ENCODE data around the gene ARHGEF10L.

ARHGEF10L gene

DNA sequence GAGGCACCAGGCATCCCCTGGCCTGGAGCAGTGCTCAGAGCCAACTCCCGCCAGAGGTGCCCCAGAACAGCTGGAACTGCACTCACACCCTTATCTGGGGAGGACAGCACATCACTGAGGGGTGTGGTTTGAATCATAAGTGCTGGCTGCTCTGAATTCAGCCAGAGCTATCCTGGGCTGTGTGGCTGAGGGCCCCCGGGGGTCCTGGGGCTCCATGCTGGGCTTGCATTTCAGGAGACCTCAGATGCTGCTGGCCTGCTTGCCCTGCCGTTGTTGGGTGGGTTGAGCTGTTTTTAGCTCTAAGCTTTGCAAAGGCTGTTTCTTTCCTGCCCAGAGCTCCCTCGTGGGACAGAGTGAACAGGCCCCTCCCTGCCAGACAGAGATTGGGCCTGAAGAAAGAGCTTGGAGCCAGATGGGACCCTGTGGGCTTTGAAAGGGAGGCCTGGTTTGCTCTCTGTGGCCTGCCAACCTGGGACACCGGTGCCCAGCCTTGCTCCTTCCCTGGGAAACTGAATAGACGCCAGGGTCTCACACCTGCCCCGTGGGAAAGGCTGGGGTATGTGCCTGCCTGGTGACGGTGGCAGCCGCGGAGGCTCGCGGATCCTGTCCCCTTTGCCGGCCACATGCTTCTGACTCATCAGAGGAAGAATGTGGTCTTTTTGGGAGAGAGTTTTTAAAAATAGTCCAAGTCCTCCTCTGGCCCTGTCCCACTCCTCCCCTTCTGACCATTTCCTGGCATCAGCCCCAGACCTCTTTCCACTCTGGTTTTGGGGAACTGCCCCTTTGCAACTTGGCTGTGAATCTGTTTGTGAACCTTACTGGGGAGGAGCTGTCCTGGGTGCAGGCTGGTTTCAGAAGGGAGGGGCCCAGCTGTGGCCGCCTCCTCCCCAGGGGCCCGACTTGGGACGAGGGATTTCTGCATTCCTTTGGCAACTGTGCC, 30.0 kb downstream of the ARHGEF10L start:
- no peak for DNase-seq

DNA sequence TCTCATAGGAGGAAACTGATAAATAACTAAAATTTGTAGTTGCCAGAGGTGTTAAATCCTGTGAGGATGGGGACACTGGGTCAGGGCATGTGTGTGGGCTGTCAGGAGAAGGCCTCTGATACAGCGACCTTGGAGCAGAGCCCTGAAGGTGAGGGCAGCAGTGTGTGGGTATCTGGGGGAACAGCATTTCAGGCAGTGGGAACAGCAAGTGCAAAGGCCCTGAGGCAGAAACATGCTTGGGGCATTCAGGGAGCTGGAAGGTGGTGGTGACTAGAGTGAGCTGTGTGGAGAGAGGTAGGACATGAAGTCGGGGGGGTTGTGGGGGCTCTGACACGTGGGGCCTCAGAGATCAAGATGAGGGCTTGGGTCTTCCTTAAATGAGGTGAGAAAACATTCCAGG, 30.7 kb downstream of the ARHGEF10L start:
- DNase-seq, result no peak

DNA sequence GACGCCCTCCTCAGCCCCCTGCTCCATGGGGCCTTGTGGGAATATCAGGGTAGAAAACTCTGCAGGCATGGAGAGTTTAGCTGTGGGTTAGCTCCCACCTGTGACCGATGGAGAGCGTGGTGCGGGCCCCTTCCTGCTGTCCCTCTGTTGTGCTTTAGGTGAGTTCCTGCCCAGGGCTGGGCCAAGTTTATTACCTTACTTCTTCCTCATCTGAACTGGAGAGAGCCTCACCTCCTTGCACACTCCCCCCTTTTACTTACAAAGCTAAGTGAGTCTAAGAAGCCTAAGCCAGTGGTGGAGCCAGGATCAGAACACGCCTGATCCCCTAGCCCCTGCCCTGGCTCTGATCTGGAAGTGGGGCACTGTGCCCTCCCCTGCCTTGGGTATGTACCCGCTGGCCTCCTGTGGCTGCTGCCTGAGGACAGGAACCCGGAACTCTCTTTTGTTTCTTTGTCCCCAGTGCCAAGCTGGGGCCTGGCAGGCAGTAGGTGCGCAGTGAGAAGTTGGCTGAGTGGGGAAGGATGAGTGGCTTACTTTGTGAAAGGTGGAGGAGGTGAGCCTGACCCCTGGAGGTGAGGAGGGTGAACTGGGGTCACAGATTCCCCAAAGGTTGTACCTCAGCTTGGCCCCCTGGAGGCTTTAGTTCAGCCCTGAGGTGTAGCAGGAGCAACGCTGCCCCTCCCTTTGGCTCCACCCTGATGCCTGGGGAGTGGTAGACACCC, 32.9 kb downstream of the ARHGEF10L start:
- no peak for DNase-seq

DNA sequence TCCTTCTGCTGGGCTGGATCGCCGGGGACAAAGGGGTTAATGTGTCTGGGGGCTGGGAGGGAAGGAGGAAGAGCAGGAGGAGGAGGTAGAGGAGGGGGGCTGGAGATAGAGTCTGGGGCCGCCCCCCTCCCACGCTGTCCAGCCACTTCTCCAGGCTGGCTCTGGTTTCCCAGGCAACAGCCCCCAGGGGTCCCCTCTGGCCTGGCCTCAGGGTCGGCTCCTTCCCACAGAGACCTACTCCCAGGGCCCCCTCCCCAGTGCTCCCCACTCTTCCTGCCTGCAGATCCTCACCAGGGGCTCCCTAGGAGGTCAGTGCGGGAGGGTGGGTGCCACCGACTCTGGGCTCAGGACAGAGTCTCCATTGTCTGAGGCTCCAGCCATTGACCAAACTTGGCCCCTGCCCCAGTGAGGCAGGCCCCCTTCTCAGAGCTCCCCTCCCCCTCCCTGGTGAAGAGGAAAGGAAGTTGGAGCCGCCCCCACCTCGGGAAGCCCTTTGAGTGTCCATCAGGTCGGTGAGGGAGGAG, 34.1 kb downstream of the ARHGEF10L start:
- no peak for DNase-seq

DNA sequence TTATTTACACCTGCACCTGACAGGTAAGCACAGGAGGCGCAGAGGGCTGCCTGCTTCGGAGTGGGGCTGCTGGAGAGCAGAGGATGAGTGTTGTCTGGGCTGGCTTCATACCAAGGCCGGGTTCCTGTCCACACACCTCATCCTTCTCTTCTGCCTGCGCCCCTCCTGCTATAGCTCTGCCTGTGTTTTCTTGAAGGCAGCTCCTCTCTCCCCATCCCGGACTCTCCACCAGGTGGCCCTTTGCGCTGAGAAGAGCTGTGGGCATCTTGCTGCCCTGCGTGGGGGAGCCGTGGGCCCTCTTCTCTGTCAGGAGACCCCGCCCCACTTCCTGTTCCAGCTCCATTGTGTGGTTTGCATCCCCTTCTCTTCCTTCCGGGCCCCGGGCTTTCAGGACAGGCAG, 35.0 kb downstream of the ARHGEF10L start:
- no peak for DNase-seq

DNA sequence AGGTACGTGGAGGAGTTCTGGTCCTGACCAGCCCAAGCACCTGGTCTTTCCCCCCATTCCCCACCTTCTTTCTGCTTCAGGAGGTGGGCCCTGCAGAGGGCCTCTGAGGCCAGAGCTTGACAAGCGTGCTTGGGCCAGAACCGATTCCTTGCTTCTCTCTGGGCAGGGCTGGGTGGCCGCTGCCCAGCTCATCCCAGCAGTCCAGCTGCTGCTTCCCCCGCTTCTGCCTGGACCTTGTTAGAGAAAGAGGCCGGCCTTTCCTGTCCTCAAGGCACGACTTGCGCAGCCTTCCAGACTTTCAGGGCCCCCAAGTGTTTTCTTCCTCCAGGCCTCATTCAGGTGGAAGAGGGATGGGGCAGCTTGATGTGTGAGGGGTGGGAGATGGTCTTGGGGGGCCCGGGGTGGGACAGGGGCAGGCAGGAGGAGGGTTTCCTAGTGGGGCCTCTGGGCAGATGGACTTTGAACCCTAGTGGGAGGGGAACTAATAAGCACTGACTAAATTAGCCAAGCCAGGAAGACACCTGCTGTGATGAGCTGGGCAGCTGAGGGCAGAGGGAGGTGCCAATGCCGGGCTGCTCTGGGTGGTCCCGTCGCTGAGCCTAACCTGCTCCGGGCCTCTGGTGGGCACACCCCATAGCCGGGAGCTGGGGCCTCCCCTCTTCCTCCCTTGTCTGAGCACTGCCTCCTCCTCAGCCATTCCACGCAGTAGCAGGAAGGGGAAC, 36.5 kb downstream of the ARHGEF10L start:
- no peak for DNase-seq

DNA sequence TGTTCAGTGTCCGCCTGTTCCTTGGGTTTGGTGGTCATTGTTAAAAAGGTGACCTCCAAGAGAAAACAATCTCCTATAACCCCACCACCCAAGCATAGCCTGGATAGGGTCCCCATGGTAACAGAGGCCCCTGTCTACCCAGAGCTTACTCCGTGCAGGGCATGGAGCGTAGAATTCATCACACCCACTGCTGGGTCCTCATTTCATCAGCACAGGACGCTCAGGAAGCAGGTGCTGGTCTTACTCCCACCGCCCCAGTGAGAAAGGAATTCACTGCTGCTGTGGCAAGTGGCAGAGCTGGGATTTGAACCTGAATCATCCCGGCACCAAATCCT, 37.0 kb downstream of the ARHGEF10L start:
- DNase-seq, result no peak

DNA sequence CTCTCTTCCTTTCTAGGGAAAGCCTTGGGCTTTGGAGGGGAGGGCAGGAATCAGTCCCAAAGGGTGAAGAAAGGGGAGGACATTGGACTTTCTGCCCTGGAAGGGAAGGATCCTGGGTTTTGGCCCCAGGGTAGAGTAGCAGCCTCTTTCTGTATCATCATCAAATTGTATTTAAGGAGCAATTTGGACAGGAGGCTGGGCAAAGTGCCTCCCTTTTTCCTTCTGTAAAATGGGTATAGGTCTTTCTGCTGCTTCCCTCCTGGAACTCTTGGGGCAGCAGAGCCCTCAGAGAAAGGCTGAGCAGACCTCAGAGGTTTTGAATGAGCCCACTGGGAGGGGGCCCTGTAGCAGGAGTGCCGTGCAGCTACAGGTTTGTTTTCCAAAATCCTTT, 38.4 kb downstream of the ARHGEF10L start:
- no peak for DNase-seq

DNA sequence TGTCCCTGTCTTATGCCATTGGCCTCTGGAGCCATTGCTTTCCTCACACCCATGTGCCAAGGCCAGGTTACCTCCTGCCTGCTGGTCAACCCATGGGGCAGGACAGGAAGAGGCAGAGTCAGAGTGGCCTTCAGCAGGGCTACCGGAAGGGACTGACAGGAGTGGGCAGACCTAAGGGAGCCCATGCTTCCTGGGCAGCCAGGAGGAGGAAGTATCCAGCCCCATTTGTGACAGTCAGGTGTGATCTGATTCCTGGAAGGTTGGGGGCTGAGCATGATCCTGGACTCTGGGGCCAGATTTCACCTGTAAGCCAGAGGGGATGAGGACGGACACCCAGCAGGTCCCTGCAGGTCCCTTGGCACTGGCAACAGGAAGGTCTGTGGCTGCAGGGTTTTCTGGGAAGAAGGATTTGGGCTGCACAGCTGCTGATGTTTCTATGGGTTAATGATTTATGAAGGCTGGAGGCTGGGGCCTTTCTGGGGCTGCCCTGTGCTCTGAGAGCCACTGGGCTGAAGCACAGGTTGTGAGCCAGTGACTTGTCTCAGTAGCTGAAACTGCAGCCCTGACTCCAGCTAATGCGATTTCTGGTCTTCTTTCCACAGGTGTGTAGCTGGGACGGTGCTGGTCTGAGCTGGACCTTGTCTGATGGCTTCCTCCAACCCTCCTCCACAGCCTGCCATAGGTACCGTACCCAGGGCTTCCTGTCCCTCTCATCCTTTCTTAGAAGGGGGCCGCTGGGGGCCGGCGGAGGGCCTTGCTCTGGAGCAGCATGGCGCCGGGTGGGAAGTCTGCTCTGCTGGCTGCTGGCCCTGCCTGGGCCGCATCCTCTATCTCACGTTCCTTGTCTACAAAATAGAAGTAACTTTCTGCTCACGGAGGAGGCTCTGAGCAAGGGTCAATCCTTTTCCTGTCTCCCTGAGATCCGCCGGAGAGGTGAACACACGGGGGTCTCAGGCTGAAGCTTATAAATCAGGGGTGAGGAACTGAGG, 40.7 kb downstream of the ARHGEF10L start:
- DNase-seq, result no peak

DNA sequence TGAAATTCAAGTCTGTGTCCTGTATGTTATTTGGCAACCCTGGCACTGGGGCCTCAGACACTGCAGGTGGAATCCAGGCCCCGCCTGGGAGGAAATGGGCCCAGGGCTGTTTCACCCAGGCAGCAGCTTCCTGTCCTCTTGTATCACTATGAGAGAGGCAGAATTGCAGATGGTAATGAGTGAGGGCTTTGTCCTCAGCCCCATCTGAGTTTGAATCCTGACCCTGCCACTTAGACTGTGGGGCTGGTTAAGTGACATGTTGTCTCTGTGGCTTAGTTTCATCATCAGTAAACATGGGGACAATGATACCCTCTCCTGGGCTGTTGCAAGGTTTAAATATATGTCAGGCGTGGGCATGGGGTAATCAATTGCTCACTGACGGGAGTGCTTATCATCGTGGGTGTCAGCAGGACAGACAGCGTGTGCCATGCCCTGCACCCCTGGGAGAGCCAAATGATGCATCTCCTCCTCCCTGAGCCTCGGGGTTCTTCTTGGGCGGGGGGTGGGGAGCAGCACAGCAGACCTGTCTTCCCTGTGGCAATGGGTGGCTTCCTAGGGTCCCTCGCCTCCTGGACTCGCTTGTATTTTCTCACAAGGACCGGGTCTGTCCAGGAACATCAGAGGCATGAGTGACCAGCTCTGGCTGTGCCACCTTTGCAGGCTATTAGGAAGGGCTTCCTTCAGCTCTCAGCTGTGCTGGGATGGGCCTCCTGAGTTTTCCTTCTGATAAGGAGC, 42.1 kb downstream of the ARHGEF10L start:
- DNase-seq, result no peak

DNA sequence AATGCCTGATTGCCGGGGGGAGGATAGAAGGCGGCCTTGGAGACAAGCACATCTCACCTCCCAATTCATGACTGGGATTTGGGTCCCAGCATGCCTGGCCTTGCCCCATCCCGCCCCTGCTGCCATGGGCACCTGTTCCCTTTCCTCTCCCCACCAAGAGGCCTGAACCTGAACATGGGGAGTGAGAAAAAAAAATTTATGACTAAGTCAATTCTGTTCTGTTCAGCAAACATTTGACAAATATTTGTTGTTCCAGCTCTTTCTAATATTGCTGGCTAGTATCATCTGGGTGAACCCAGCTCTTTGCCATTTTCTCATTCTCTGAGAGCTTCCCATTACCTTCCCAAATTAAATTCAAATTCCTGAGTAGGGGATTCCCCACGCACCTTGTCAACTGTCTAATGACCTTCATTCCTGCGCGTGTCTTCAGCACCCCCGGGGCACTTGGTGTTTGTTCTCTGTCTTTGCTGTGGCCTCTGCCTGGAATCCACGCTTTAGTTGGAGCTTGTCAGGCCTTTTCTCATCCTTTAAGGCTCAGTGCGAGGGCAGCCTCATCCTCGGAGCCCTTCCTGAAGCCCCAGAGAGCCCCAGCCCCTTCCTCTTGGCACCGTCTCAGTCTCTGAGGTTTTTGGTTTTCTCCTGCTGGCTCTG, 42.8 kb downstream of the ARHGEF10L start:
- no peak for DNase-seq

DNA sequence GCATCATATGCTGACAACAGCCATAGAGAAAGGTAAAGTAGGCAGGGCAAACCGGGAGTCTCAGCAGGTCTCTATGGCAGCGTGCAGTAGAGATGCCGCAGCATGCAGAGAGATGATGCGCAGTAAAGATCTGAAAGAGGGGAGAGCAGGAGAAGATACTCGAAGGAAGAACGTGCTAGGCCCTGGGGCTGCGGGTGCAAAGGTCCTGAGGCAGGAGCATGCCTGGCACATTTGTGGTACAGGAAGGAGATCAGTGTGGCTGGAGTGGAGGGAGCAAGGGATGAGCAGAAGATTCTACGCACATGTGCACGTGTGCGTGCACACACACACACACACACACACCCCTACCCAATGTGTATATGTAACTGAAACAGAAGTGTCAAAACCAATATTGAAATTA, 45.0 kb downstream of the ARHGEF10L start:
- no peak for DNase-seq

DNA sequence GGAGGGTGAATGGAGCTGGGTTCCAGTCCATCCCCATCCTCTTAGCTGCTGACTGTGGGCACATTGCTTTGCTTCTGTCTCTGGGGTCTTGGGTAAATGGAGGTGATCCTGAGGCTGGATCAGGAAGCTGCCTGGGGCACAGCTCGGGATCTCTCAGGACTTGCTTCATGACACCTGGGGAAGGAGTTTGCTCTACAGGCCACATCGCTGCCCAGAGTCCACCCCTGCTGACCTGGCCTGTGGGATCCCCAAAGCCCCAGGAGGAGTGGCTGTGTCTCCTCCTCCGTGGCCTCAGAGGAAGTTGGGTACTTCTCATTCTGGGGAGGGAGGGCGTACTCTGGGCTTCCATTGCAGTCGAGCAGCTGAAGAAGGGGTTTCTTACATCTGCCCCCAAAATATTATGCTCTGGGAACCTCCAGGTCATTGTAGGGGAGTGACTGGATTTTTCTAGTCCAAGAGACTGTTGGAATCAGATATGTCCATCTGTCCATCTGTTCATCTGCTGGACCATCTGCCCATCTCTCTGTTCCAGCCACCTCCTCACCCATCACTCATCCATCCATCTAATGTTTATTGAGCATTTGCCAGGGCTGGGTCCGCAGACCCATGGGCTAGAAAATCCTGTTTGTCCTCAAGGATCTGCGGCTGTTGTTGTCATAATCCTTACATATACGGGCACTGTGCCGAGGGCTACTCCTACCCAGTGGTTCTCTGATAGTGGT, 45.9 kb downstream of the ARHGEF10L start:
- no peak for DNase-seq

DNA sequence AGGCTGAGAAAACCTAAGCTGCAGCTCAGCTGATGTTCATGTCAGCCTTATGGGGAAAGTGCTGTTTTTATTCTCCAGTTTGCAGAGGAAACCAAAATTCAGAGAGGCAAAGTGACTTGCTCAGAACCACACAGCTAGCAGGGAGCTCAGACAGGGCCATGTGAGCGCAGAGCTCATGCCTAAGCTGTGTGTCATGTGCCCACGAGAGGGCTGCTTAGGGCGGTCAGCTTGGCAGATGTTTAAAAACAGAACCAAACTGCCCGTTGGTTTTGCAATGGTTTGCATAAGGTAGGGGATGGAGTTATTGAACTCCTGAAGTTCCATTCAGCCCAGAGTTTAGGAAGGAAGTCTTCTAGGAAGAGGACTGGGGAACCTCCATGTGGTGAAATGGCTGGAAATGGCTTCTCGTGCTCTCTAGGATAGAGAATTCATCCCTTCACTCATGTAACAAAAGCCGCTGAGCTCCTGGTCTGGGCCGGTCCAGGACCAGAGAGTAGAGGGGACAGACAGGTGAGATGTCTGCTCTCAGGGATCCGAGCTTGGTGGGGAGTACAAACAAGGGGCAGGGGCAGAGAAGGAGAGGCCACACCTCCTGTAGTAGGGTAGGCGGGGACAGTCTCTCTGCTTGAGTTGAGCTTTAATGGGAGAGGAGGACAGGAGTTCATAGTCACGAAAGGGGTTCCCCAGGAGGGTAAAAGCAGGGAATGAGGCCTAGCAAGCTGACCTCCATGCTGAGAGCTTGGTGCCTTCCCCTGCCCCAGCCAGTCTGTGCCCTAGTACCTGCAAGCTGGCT, 46.9 kb downstream of the ARHGEF10L start:
- DNase-seq, result no peak

DNA sequence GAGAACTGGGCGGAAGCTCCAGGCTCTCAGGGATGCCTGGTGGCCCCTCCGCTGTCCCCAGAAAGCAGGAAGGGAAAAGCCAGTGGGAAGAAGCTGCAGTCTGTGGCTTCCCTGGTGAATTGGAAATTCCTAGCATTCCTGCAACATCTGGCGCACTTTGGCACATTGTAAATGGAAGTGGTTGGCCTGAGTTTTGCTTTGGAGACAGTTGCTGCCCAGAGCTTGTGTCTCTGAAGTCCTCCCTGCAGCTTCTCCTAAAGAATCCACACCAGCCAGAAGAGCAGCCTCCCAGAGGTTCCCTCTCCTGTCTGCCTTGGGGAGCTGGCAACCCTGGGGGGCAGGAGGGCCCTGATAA, 48.2 kb downstream of the ARHGEF10L start:
- no peak for DNase-seq

DNA sequence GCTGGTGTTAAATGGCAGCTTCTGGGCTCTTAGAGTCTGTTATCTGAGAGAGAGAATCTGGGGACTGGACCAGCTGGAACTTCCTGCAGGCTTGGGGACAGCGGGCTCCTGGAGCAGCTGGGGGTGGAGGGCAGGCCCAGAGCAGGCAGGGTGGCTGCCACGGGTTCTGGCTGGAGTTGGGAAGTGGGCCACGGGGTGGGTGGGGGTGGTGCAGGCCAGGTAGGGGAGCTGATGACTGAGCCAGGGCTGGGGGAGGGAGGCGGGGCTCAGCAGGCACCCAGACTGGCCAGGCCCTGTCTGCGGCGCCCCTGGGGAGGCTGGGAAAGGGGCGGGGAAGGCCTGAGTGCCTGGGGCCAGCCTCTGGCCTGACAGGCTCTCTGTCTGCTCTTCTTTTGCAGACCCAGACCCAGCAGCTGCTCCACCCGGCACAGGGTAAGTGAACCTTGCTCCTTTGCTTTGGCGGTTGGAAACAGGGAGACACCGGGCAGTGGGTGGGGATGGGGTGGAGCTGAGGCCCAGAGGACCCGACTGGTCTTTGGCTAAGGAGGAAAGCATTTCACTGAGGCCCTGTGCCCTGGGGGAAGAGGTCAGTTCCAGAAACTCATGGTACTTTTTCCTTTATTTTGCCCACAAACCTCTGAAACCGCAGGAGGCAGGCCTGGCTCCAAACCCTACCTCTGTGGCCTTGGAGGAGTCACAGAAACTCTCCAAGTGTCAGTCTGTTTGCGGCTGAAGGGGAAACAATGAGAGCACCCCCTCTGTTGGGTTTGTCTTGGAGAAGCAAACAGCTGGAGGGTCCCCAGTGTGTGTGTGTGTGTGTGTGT, 48.8 kb downstream of the ARHGEF10L start:
- no peak for DNase-seq

DNA sequence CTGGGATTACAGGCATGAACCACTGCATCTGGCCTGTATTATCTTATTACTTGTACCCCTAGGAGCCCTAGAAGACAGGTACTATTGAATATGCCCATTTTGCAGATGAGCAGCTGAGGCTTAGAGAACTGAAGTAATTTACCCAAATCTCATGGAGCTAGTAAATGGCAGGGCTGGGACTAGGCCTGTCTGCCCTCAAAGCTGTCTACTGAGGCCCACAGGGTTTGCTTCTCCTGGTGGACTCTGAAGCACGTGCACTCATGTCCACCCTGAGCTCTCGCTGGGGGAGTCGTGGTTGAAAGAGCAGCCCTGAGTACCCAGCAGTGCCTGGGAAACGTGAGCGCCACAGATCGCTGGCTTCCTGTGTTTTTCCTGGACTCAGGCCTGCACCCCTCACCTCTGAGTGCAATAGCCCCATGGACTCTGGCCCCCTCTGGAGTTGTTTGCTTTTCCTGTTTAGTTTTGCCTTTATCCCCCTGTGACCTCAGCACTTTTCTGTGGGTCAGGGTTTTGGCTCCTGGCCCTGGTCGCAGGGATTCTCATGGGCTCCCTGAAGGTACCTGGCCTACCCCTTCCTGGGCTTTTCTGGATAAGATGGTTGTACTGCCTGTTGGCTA, 52.4 kb downstream of the ARHGEF10L start:
- DNase-seq, result no peak

DNA sequence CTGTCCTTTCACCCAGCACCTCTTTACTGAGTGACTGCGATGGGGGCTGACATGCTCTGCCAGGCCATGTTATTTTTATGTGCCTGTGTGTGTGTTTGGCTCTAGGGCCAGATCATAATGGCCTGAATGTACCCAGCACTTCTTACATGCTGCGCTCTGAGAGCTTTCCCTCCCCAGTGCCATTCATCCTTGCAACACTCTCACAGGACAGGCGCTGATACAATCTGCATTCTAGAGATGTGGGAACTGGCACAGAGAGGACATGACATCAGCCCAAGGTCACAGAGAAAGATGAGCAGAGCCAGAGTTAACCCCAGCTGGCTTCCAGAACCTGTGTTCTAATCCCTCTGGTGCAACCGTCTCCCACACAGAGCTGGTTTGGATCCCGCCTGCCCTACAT, 54.5 kb downstream of the ARHGEF10L start:
- DNase-seq, result no peak
